ENCODE results near the gene HS1BP3. TPM values are rescaled to one million over a fixed set of nuclear protein-coding genes. Genes with fewer than 3 reads are reported as not detected.

The HS1BP3 gene
- total and polyA plus RNA-seq, 8 donors: 13.8 to 105 (median 23.3) TPM

- 26 to 49% (median 38%) methylated on average over 12 to 18 of the region's 18 CpGs for WGBS, 5 donors
- DNase-seq: peak; percentile 83 to 86
- TF ChIP-seq CTCF (IDR thresholded peaks at IDR 0.05): peak in 2 of 7 experiments; percentile 20 to 21
- peak; percentile 59 to 77 (median 68) for TF ChIP-seq POLR2AphosphoS5 (IDR thresholded peaks at IDR 0.05)
- TF ChIP-seq EP300 (IDR thresholded peaks at IDR 0.05): peak; percentile 13
- TF ChIP-seq POLR2A (IDR thresholded peaks at IDR 0.05): no peak
- Histone ChIP-seq H3K4me3 (no peak overlapping the region), H3K4me1 (peaks cover 43 to 82% (median 59%) of the 10 kb centered on the region in 4 donors), H3K9me3 (no peaks in the 10 kb centered on the region), H3K27ac (peak overlapping the region; percentile 80 to 91 (median 84)), H3K36me3 (peaks cover 3 to 54% (median 41%) of the 10 kb centered on the region in 4 donors), H3K27me3 (no peaks in the 10 kb centered on the region)
- intact Hi-C loops (cut with DNase I; ENCODE audit: low total_unique reads): no loop called here
Observed at GRCh38 chr2:20633794-20634506, 16.9 kb downstream of the HS1BP3 start.

GRCh38 chr2:20633001-20633400, 17.9 kb downstream of the HS1BP3 start:
- H3K4me3 ChIP-seq: no peak overlapping the region
- WGBS, 5 donors: 84 to 94% (median 88%) methylated on average over 4 of the region's 4 CpGs
- intact Hi-C loops (cut with DNase I; ENCODE audit: low total_unique reads): no loop called here
- peak overlapping the region in 4 of 5 donors; percentile 80 to 91 (median 85) for H3K27ac ChIP-seq
- peaks cover 0 to 44% (median 31%) of the 10 kb centered on the region in 4 donors for H3K36me3 ChIP-seq
- H3K27me3 ChIP-seq: no peaks in the 10 kb centered on the region
- no peak for TF ChIP-seq POLR2AphosphoS5 (IDR thresholded peaks at IDR 0.05)
- no peak for TF ChIP-seq CTCF (IDR thresholded peaks at IDR 0.05)
- TF ChIP-seq POLR2A (IDR thresholded peaks at IDR 0.05): no peak
- TF ChIP-seq EP300 (IDR thresholded peaks at IDR 0.05): no peak
- H3K9me3 ChIP-seq: no peaks in the 10 kb centered on the region
- H3K4me1 ChIP-seq: peaks cover 43 to 73% (median 54%) of the 10 kb centered on the region in 4 donors
- DNase-seq: no peak

DNA sequence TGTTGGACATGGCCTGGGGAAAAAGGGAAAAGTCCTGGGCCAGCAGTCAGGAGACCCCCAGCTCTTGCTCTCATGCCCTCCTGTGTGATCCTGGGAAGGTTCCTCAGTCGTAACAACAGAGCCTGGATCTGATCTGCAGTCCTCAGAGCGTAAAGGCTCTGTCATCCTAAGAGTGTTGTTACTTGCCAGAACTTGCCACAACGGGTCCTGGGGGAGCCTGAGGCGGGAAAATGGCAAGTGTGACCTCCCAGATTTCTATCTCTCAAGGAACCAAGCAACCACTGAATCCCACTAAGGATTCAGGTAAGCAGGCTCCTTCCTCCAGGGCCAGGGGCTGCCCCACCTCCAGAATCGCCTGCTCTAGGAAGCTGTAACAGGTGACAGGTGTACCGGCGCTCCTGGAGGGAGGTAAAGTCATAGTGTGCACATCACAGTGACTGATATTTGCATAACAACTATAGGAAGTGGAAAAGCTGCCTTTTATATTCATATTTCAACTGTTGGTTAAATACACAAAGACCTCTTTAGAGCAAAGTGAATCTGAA, 18.4 kb downstream of the HS1BP3 start:
- Histone ChIP-seq H3K4me3 (no peak overlapping the region), H3K36me3 (peaks cover 0 to 40% (median 26%) of the 10 kb centered on the region in 4 donors), H3K27ac (peak overlapping the region in 4 of 5 donors; percentile 80 to 91 (median 85)), H3K4me1 (peaks cover 43 to 70% (median 54%) of the 10 kb centered on the region in 4 donors), H3K27me3 (no peaks in the 10 kb centered on the region), H3K9me3 (no peaks in the 10 kb centered on the region)
- WGBS, 5 donors: 79 to 87% (median 80%) methylated on average over 7 of the region's 7 CpGs
- intact Hi-C loops (cut with DNase I; ENCODE audit: low total_unique reads): no loop called here
- no peak for TF ChIP-seq POLR2A (IDR thresholded peaks at IDR 0.05)
- TF ChIP-seq CTCF (IDR thresholded peaks at IDR 0.05): no peak
- TF ChIP-seq POLR2AphosphoS5 (IDR thresholded peaks at IDR 0.05): no peak
- no peak for TF ChIP-seq EP300 (IDR thresholded peaks at IDR 0.05)
- no peak for DNase-seq

DNA sequence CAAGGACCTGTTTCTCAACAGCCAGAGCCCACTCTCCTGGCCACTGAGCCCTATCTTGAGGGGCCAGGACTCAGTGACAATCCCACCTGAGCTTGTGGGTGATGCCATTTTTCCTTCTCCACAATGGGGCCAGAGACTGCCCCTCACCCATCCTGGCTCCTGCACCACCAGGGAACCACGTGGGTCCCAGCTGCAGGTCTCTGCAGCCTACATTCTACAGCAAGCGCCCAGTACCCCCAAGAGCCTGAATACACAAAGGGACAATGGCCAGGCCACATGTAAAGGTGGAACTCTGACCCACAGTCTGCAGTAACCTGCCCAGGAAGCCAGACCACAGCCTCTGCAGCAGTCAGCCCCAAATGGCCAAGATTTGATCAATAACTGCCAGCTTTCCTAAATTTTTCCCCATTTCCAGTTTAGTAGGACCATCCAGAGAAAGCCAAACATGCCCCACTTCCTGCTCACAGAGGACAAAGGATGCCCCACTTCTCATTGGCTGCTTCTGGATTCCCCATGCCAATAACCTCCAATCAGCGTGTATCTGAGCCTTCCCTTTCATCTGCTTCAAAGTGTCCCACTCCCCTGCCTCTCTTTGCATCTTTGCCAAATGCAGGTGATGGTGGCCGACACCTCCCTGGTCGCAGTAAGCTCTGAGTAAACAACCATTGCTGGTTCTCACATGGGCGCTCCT, 19.1 kb downstream of the HS1BP3 start:
- Histone ChIP-seq H3K9me3 (no peaks in the 10 kb centered on the region), H3K27ac (peak overlapping the region in 3 of 5 donors; percentile 84 to 91 (median 86)), H3K4me3 (no peak overlapping the region), H3K4me1 (peaks cover 41 to 71% (median 54%) of the 10 kb centered on the region in 4 donors), H3K36me3 (peaks cover 0 to 32% (median 21%) of the 10 kb centered on the region in 4 donors), H3K27me3 (no peaks in the 10 kb centered on the region)
- intact Hi-C loops (cut with DNase I; ENCODE audit: low total_unique reads): no loop called here
- TF ChIP-seq POLR2A (IDR thresholded peaks at IDR 0.05) (no peak), POLR2AphosphoS5 (IDR thresholded peaks at IDR 0.05) (no peak)
- DNase-seq: no peak
- 82 to 89% (median 86%) methylated on average over 5 to 6 of the region's 6 CpGs for WGBS, 5 donors
